ENCODE data around the gene SNTB2. TPM values are rescaled to one million over a fixed set of nuclear protein-coding genes. Genes with fewer than 3 reads are reported as not detected.

The SNTB2 gene
- total and polyA plus RNA-seq, 2 of the 13 experiments (the other 11 are each of a cell fraction or from before 2014, with no cell fraction given): 11.5 to 19.2 TPM

- TF ChIP-seq ATF2 (CRISPR knock-in tag; IDR thresholded peaks at IDR 0.05): peak; percentile 48; the same call in 1 of the 2 replicates
- TF ChIP-seq NR1H2 (CRISPR knock-in tag; IDR thresholded peaks at IDR 0.05; ENCODE audit: borderline replicate concordance, low read depth): no peak
- no peak for TF ChIP-seq ZNF597 (CRISPR knock-in tag; IDR thresholded peaks at IDR 0.05)
- TF ChIP-seq KDM1A (CRISPR knock-in tag; IDR thresholded peaks at IDR 0.05): no peak
- no peak for TF ChIP-seq REL (CRISPR knock-in tag; conservative IDR thresholded peaks at IDR 0.05)
- TF ChIP-seq ZNF30 (CRISPR knock-in tag; IDR thresholded peaks at IDR 0.05): no peak
- TF ChIP-seq MAF1 (CRISPR knock-in tag; IDR thresholded peaks at IDR 0.05; ENCODE audit: borderline replicate concordance): no peak
- TF ChIP-seq EP300 (IDR thresholded peaks at IDR 0.05; ENCODE audit: low read depth in 2 of 2, low read length in 2 of 2): peak; percentile 33 to 40; a peak in 3 of 4 replicates
- TF ChIP-seq EP300 (CRISPR knock-in tag; IDR thresholded peaks at IDR 0.05; ENCODE audit: borderline replicate concordance): no peak
- no peak for TF ChIP-seq PTBP1 (IDR thresholded peaks at IDR 0.05; ENCODE audit: low read depth, low read length, poor library complexity, severe bottlenecking)
- peak; percentile 74 for TF ChIP-seq GATAD2A (CRISPR knock-in tag; IDR thresholded peaks at IDR 0.05)
- TF ChIP-seq MEF2D (CRISPR knock-in tag; IDR thresholded peaks at IDR 0.05): peak; percentile 84
- TF ChIP-seq IRF9 (CRISPR knock-in tag; IDR thresholded peaks at IDR 0.05; ENCODE audit: borderline replicate concordance): no peak; the same call in 1 of the 2 replicates
- TF ChIP-seq ZNF232 (CRISPR knock-in tag; IDR thresholded peaks at IDR 0.05; ENCODE audit: borderline replicate concordance): peak; percentile 83; the same call in 1 of the 2 replicates
- peak; percentile 48 for TF ChIP-seq ZNF407 (CRISPR knock-in tag; IDR thresholded peaks at IDR 0.05; ENCODE audit: not compliant biosample characterization)
- peak; percentile 82; the same call in 1 of the 2 replicates for TF ChIP-seq GLI4 (CRISPR knock-in tag; IDR thresholded peaks at IDR 0.05; ENCODE audit: borderline replicate concordance)
- no peak for TF ChIP-seq ZNF678 (CRISPR knock-in tag; IDR thresholded peaks at IDR 0.05)
- peak; percentile 41; the same call in 1 of the 2 replicates for TF ChIP-seq ZNF549 (CRISPR knock-in tag; IDR thresholded peaks at IDR 0.05)
Observed at GRCh38 chr16:69326172-69326873, 139.4 kb downstream of the SNTB2 start (continued).
